ENCODE data around the gene CLIC5. TPM values are rescaled to one million over a fixed set of nuclear protein-coding genes. Genes with fewer than 3 reads are reported as not detected.

The CLIC5 gene
- polyA plus RNA-seq, 1 donor (not counting 4 experiments of a cell fraction or from before 2014, with no cell fraction given), result 0.09 TPM

GRCh38 chr6:46046558-46047174, 31.0 kb upstream of the CLIC5 start:
- Histone ChIP-seq H3K4me3 (ENCODE audit: control insufficient read depth in 2 of 3, extremely low read depth in 1 of 3, insufficient read depth in 2 of 3, low read depth in 1 of 3, low read length in 3 of 3) (no peak overlapping the region), H3K4me2 (ENCODE audit: control insufficient read depth, extremely low read depth, insufficient read depth, low read depth, low read length) (no peak overlapping the region), H4K20me1 (ENCODE audit: control insufficient read depth, extremely low read depth, insufficient read depth, low read length) (no peaks in the 10 kb centered on the region), H3K27me3 (ENCODE audit: control insufficient read depth, extremely low read depth, insufficient read depth, low read length) (no peaks in the 10 kb centered on the region), H3K9me3 (ENCODE audit: control insufficient read depth, low read depth, low read length) (no peaks in the 10 kb centered on the region), H2AFZ (ENCODE audit: control insufficient read depth, low read length) (no peak overlapping the region), H3K9me1 (ENCODE audit: control insufficient read depth, extremely low read depth, insufficient read depth, low read length) (no peaks in the 10 kb centered on the region), H3K79me2 (ENCODE audit: control insufficient read depth, insufficient read depth, low read length) (no peaks in the 10 kb centered on the region), H3K27ac (ENCODE audit: control insufficient read depth, insufficient read depth, low read length) (no peak overlapping the region), H3K4me1 (ENCODE audit: control insufficient read depth, extremely low read depth, insufficient read depth, low read length) (peaks cover 5% of the 10 kb centered on the region), H3K36me3 (ENCODE audit: control insufficient read depth in 2 of 2, extremely low read depth in 1 of 2, insufficient read depth in 2 of 2, low read length in 2 of 2) (no peaks in the 10 kb centered on the region), H3K9ac (ENCODE audit: control insufficient read depth, extremely low read depth, insufficient read depth, low read length) (no peak overlapping the region)
- dilution Hi-C loops (cut with MboI; ENCODE audit: extremely low pct_ligation_motif_present, low sequenced_read_pairs), result no loop called here
- DNase-seq (ENCODE audit: low read depth, low spot score) (no peak), FAIRE-seq (no peak)
- TF ChIP-seq EZH2 (IDR thresholded peaks at IDR 0.05; ENCODE audit: low read length), result no peak
- TF ChIP-seq, protein P1, sequence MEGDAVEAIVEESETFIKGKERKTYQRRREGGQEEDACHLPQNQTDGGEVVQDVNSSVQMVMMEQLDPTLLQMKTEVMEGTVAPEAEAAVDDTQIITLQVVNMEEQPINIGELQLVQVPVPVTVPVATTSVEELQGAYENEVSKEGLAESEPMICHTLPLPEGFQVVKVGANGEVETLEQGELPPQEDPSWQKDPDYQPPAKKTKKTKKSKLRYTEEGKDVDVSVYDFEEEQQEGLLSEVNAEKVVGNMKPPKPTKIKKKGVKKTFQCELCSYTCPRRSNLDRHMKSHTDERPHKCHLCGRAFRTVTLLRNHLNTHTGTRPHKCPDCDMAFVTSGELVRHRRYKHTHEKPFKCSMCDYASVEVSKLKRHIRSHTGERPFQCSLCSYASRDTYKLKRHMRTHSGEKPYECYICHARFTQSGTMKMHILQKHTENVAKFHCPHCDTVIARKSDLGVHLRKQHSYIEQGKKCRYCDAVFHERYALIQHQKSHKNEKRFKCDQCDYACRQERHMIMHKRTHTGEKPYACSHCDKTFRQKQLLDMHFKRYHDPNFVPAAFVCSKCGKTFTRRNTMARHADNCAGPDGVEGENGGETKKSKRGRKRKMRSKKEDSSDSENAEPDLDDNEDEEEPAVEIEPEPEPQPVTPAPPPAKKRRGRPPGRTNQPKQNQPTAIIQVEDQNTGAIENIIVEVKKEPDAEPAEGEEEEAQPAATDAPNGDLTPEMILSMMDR (optimal IDR thresholded peaks at IDR 0.05 in 1 of 3, IDR thresholded peaks at IDR 0.05 in 1 of 3, conservative IDR thresholded peaks at IDR 0.05 in 1 of 3; ENCODE audit: extremely low read depth in 1 of 3, insufficient read depth in 2 of 3, low read length in 3 of 3), result no peak

DNA sequence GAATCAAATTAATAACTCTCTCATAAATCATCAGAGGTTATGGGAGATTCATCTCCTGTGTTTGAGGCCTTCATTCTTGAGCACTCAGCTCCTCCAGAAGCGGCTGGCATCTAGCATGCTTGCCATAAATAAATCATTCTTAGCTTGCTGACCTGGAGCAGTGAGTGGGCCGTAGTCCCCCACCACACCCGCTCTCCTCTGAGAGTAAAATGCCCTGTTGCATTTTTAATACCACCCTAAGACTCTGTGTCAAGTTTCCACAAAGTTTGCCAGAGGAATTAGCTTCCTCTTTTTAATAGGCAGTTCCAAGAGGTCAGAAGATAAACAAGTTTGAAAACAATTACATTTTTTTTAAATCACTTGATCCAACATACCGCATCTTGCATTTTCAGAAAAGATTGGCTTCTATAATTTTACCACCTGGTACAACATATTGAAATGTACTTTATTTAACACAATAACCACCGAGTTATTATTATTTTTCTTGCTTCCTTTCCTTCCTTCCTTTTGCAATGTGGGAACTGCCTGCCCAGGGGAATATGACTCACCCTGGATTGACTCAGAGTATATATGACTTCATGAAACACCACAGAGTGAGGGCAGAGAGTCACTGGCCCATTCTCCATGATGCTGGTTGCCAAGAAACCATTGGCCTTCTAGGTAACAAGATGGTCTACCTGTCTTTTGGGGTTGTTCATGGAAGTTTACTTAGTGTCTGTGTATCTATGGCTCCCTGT, 29.4 kb upstream of the CLIC5 start:
- no peaks in the 10 kb centered on the region for H3K9me3 ChIP-seq (ENCODE audit: control insufficient read depth, low read depth, low read length)
- no peaks in the 10 kb centered on the region for H3K36me3 ChIP-seq (ENCODE audit: control insufficient read depth in 2 of 2, extremely low read depth in 1 of 2, insufficient read depth in 2 of 2, low read length in 2 of 2)
- H3K4me2 ChIP-seq (ENCODE audit: control insufficient read depth, extremely low read depth, insufficient read depth, low read depth, low read length), result no peak overlapping the region
- no peak overlapping the region for H3K9ac ChIP-seq (ENCODE audit: control insufficient read depth, extremely low read depth, insufficient read depth, low read length)
- no peak overlapping the region for H3K27ac ChIP-seq (ENCODE audit: control insufficient read depth, insufficient read depth, low read length)
- no peak for TF ChIP-seq EZH2 (IDR thresholded peaks at IDR 0.05; ENCODE audit: low read length)
- TF ChIP-seq, protein P1 (optimal IDR thresholded peaks at IDR 0.05 in 1 of 3, IDR thresholded peaks at IDR 0.05 in 1 of 3, conservative IDR thresholded peaks at IDR 0.05 in 1 of 3; ENCODE audit: extremely low read depth in 1 of 3, insufficient read depth in 2 of 3, low read length in 3 of 3), result no peak
- FAIRE-seq, result peak; percentile 72
- no peaks in the 10 kb centered on the region for H4K20me1 ChIP-seq (ENCODE audit: control insufficient read depth, extremely low read depth, insufficient read depth, low read length)
- dilution Hi-C loops (cut with MboI; ENCODE audit: extremely low pct_ligation_motif_present, low sequenced_read_pairs), result no loop called here
- H3K4me3 ChIP-seq (ENCODE audit: control insufficient read depth in 2 of 3, extremely low read depth in 1 of 3, insufficient read depth in 2 of 3, low read depth in 1 of 3, low read length in 3 of 3), result no peak overlapping the region
- no peaks in the 10 kb centered on the region for H3K27me3 ChIP-seq (ENCODE audit: control insufficient read depth, extremely low read depth, insufficient read depth, low read length)
- peaks cover 5% of the 10 kb centered on the region for H3K4me1 ChIP-seq (ENCODE audit: control insufficient read depth, extremely low read depth, insufficient read depth, low read length)
- H2AFZ ChIP-seq (ENCODE audit: control insufficient read depth, low read length), result no peak overlapping the region
- H3K79me2 ChIP-seq (ENCODE audit: control insufficient read depth, insufficient read depth, low read length), result no peaks in the 10 kb centered on the region
- H3K9me1 ChIP-seq (ENCODE audit: control insufficient read depth, extremely low read depth, insufficient read depth, low read length), result no peaks in the 10 kb centered on the region
- no peak for DNase-seq (ENCODE audit: low read depth, low spot score)
